ENCODE measurements around the gene NEURL1B. TPM values are rescaled to one million over a fixed set of nuclear protein-coding genes. Genes with fewer than 3 reads are reported as not detected.
A peak's percentile ranks its signal among the peaks of the same experiment; 100 is the strongest.
"Not testable (repeated sequence)": the region's sequence is repeated elsewhere in the genome, so short reads cannot be mapped to it uniquely, and the experiment has no call there.

NEURL1B gene, protein sequence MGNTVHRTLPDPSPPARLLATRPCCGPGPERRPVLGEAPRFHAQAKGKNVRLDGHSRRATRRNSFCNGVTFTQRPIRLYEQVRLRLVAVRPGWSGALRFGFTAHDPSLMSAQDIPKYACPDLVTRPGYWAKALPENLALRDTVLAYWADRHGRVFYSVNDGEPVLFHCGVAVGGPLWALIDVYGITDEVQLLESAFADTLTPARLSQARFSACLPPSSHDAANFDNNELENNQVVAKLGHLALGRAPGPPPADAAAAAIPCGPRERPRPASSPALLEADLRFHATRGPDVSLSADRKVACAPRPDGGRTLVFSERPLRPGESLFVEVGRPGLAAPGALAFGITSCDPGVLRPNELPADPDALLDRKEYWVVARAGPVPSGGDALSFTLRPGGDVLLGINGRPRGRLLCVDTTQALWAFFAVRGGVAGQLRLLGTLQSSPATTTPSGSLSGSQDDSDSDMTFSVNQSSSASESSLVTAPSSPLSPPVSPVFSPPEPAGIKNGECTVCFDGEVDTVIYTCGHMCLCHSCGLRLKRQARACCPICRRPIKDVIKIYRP
- 14.0 TPM for total RNA-seq (ENCODE audit: insufficient read depth, low replicate concordance)

DNA sequence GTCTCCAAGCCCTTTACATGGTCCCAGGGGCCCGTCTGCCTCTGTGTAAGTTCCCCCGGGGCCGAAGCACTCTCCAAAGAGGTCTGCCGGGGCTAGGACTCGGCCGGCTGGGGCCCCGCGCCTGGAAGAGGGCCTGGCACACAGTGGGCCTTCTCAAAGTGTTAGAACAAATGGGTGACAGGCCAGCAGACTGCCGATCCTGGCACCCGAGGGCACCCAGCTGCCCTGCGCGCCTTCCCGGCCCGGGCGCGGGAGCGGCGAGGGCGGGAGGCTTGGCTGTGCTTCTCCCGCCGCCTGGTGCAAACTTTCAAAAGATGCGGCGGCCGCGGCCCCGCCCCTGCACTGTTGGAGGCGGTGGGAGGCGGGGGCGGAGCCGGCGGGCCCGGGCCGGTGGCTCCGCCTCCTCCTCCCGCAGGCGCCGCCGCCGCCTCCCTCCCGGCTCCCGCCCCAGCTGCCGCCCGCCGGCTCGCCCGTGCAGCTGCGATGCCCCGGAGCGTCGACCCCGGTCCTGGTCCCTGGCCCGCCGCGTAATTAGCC, at the start of gene NEURL1B:
NEURL1B (plus strand) TSS at position 442 of the 537 bp plus-strand sequence. CDS start 144 bp downstream, outside the sequence.
- DNase-seq (ENCODE audit: low spot score): peak; percentile 80

DNA sequence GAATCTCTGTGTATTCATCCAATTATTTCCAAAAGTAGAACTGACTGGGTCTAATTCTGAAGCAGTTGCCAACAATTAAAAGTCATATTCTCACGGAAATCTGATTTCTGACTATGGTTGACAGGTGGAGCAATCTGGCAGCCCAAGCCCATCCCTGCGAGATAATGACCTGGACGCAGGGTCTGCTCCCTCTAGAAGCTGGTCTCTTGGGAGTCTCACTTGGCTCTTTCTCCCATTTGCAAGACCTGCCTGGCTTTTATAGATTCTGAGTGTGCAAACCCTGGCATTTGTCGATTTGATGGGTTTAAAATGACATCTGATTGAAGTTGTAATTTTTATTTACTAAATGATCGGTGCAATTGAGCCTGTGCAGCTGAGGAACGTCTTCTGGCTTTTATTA, 49.4 kb upstream of the NEURL1B start:
- DNase-seq (ENCODE audit: low spot score): no peak

DNA sequence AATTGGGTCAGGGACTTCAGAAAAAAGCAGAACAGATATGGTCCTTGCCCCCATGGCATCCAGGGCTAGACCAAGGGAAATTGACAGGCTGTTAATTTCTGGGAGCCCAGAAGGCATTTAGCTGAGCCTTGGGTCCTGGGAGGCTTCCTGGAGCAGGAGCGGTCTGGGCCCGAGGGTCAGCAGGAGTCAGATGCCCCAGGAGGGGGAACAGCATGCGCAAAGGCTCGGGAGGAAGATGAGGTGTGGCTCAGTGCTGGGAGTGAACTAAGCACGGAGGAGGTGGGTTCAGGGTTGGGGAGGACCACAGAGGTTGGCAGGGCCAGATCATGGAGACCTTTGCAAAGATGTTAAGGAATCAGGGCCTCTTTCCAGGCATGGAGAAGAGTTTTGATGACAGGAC, 48.2 kb upstream of the NEURL1B start:
- no peak for DNase-seq (ENCODE audit: low spot score)

DNA sequence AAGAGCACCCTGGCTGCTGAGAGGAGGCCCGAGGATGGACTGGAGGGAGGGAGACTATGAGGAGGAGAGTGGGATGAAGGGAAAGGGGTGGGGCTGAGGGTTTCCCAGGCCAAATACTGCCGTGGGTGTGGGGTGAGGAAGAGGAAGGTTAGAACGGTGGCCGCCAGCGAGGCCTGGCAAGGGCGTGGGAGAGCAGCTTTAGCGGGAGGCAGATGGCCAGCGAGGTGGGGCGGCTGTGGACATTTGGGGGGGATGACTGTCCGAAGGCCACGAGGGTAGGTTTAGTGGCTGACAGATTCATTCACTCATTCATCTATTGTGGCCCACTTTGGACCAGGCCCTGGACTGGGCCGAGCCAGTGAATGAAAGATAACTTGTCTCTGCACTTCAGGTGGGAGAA, 47.8 kb upstream of the NEURL1B start:
- no peak for DNase-seq (ENCODE audit: low spot score)

DNA sequence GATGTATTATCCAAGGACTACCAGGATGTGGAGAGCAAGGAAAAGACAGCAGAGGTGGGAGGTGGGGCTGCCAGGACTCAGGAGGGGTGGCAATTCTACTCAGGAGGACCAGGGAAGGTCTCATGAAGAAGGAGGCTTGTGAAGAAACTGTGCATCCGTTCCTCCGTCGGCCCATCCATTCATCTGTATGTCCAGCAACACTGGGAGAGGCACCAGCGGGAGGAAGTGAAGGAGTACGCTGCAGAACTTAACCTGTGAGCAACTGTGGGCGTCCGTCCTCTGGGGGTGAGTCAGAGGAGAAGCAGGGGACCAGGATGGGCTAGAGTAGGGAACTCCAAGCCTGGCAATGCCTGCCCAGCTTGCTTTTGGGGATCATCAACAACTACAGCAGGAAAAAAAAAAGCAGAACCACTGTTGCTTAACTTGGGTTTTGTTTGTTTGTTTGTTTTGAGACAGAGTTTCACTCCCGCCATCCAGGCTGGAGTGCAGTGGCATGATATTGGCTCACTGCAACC, 47.3 kb upstream of the NEURL1B start:
- DNase-seq (ENCODE audit: low spot score): no peak

DNA sequence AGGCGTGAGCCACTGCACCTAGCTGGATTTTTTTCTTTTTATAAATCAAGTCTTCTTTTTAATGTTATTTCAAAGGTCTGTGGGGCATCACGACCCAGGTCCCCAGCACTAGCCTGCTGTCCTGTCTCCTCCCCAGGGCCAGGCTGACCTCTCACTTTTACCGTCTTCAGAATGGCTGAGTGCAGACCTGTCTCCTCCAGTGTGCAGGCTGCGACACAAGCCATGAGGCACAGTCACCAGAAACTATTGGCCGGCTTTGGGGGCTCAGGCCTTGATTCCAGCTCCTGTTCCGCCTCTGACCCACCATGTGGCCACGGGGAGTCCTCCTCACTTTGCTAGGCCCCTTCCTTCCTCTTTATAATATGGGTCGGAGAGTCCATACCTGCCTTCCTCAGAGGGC, 46.6 kb upstream of the NEURL1B start:
- no peak for DNase-seq (ENCODE audit: low spot score)

DNA sequence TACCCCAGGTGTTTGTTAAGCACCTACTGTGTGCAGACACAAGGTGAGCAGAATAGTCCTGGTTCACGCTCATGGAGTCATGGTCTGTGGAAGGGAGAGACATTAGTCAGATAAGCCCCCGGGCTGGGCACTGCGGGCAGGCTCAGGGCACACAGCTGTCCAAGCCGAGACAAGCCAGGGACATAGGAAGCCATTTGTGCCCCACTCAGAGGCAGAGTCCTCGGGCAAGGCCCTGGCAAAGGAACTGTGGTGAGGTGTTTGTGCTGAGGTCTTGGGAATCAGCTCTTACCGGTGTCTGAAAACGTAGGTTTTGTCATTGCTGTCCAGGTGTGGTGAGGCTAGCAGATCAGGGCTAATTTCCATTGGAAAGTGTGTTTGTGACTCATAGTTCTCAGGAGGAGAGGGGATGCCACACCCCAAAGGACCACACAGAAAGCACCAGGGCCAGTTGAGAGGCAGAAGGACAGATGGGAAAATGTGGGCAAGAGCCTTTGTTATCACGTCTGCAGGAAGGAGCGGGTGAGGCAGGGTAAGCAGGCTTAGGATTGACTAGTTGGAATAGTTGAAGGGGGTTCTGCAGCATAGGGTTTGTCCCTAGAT, 46.1 kb upstream of the NEURL1B start:
- DNase-seq (ENCODE audit: low spot score): no peak

DNA sequence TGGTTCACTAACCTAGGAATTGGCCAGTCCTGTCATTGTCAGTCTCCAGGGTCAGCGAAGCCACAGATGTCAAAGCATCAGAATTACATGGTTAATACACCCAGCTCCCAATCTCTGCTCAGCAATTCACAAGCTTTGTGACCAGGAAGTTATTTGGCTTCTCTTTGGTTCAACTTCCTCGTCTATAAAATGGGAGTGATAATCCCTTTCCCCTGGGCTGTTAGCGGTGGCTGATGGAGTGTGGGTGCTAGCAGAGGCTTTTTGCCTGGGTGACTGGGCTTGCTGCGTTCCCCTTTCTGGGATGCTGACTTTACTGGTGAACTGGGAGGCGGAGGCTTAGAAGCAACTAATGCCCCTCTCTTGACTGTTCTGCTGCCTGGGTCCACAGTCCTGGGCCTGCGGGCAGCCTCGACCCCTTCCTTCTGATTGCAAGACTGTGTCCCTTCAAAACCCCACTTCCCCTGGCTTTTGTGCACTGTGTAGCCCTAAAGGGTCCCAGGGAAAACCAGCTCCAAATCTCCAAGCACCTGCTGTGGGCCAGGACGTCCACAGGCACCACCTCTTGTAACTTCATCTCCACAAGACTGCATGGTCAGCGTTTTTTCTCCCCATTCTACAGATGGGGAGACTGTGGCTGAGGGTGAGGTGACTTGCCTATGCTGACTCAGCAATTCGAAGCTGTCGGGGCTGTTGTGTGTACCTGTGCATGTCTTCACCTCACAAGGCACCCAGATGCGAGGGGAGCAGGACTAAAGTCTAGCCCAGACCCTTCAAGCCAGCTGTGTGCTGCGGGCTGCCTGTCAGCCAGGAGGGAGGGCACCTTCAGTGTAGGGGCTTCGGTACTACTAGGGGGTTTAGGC, 45.2 kb upstream of the NEURL1B start:
- DNase-seq (ENCODE audit: low spot score): no peak

DNA sequence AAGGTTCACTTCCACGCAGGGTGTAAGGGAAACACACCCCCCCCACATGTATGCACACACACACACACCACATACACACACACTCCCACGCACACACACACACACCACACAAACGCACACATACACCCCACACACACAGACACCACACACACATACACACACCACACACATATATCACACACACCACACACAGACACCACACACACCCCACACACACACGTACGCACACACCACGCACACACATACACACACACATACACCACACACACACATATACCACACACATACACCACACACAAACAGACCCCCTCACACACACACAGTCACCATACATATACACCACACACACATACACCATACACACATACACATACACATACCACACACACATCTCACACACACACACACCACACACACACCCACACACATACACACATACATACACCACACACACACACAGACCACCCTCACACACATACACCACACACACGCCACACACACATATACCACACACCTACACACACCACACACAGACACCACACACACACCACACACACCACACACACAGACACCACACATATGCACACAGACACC, 44.3 kb upstream of the NEURL1B start:
- no peak for DNase-seq (ENCODE audit: low spot score)

DNA sequence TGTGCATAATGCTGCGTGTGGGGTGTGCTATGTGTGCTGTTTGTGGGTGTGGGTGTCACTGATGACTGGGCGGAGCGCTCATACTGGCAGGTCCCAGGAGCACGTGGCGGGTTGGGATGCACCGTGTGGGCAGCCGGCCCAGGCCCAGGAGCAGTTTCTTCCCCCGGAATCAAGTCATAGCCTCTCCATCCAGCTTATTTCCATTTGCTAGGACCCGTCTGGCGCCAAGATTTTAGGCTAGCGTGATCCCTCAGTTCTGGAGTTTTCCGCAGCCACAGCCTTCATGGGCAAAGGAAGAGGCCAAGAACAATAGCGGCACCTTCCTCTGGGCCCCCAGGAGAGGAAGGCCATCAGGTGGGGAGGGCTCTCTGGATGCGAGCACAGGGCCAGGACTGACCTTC, 43.3 kb upstream of the NEURL1B start:
- DNase-seq (ENCODE audit: low spot score): no peak

DNA sequence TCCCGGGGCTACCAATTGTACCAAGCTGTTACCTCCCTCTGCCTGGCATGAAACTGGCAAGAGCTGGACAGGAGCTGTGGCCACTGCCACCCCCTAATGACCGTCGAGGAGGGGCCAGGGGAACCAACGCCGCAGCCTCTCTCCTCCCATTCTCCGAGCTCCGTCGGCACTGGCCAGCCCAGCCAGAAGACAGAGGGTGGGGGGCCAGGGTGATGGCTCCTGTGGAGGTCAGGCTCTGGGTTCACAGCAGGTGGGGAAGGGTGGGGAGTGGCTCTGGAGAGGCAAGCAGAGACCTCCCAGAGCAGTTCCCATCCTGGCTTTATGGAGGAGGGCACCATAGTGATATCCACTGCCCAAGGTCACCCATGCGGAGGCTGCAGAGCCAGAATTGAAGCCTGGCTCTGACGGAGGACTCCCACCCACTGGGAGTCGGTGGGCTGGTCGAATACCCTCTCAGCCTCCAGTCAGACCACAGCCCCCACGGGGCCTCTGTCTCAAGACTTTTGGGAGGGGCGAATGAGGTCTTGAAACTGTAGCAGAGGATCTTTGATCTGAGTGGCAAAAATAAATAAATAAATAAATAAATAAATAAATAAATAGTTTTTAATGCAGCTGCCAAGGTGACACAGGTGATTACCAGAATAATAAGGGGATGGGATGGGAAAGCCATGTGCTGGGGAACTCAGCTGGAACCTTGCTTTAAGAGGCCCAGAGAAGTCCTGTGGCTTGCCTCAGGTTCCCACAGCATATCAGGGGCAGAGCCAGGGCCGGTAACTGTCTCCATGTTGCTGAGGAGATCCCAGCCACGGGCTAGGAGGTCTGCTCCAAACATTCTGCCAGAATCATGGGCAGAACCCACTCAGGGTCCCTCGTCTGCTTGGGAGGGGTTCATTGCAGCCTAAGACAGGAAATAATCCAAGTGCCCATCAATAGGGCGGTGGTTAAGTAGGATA, 42.5 kb upstream of the NEURL1B start:
- DNase-seq (ENCODE audit: low spot score): no peak

DNA sequence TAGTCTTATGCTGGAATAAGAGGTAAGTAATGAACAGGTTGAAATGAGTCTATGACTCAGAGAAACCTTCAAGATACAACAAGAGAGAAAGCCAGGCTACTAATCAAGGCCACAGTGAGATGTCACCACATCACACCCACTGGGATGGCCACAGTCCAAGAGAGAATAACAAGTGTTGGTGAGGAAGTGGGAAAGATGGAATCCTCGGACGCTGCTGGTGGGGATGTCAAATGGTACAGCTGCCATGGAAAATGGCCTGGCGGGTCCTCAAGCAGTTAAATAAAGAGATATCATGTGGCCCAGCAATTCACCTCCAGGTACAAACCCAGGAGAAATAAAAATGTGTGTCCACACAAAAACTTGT, 41.9 kb upstream of the NEURL1B start:
- DNase-seq (ENCODE audit: low spot score): no peak

DNA sequence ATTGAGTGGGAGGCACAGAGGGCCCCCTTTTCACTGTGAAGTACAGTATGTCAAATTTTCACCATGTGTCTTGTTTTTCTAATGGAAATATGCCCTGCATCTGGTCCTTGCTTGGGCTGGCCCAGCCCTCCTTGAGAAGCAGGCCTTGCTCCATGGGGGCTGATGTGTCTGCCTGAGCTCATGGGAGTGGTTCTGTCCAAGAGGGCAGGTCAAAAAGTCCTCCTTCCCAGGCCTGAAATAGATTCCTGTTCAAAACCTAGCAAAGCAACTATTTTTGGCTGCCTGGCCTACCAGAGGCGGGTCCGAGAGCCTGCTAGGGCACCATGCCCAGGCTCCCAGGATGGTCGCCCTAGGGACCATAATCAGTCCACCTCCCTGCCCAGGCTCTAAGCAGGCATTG, 40.5 kb upstream of the NEURL1B start:
- peak; percentile 65 for DNase-seq (ENCODE audit: low spot score)

DNA sequence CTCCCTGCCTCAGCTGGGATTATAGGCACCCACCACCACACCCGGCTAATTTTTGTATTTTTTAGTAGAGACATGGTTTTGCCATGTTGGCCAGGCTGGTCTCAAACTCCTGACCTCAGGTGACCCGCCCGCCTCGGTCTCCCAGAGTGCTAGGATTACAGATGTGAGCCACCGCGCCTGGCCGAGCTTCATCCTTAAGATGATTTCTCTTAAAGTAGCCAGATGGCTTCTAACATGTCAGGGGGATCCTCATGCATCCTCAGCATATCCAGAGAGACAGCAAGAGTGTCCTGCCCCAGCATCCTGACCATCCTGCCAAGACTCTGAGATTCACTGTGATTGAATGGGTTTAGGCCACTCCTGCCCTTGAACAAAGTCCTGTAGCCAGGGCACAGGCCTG, 39.5 kb upstream of the NEURL1B start:
- DNase-seq (ENCODE audit: low spot score): not testable (repeated sequence)

DNA sequence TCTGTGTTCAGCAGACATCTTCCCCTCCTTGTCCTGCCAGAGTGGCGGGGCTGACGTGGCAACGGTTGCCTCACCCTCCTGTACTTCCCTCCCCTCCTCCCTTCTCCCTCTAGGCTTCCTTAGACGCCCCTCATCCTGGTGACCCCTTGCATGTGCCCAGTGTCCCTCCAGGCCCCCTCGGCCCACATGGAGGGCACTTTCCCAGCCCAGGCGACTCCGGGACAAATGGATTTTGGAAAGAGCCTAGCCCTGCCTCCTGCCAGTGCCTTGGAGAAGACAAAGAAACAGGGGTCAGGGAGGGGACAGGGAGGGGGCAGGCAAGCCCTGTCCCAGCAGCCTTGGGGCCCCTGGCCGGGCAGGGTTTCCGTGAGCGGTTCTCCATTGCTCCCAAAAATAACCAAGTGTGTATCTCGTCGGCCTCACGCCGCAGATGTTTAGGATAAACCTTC, 38.3 kb upstream of the NEURL1B start:
- DNase-seq (ENCODE audit: low spot score): peak; percentile 87

DNA sequence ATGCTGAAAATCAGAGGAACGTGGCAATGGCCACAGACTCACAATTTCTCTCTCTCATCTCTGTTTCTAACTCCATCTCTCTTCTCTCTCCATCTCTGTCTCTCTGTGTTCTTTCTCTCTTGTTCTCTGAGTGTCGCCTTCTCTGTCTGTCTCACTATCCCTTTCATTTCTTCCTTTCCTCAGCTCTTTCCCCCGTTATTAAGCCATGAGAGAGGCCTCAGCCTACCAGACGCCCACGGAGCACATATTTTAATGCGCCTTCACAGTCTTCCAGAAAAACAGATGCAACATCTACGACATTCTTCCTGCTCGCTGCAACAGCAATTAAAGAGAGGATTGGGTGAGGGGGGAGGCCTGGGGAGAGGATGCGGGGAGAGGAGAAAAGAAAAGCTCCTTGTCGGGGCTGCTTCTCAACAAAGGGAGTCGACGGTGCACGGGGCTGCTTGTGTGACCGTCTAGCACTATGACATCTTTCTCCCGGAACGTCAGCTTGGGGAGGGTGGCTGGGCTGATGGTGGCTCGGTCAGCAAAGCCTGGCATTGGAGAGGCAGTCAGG, 37.7 kb upstream of the NEURL1B start:
- peak; percentile 93 for DNase-seq (ENCODE audit: low spot score)

DNA sequence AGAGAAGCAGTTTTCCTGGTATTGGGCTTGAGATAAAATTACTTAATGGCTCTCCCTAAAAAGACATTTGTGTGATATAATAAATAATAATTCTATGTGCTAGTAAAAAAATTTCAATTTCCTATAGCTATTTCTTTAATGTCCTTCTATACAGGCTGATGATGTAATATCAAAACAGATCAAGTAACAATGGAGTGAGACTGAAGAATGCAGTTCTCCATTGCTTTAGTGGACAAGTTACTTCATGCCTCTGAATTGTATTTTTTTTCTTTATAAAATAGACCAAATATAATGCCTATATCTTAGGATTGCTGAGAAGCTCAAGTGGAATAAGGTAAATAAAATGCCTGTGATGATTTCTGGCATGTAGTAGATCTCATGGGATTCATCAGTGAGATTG, 35.6 kb upstream of the NEURL1B start:
- no peak for DNase-seq (ENCODE audit: low spot score)

DNA sequence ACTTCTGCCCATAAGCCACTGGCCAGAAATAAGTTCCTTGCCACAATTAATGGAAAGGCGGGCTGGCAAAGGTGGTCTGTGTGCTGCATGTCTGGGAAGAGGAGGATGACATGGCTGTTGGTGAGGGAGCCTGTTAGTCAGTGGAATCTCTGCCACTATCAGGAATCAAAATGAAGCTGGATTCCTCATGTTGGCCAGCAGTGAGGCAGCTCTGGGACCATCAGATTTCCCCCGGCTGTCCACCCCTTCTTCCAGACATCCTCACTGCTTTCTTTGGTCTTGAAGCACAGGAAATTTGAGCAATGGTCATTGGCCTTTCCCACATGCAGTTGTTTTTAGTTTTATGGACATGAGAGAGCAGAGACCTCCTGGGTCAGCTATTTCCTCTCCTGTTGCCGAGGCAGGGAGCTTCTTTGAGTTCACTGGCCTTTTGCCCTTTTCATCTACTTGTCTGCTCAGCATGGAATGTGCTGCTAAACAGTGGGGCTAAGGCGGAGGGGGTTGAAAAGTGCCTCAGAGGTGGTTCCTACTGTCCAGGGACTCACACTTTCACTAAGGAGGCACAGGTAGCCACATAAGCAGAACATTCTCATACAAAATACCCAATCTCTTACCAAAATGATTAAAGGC, 34.8 kb upstream of the NEURL1B start:
- no peak for DNase-seq (ENCODE audit: low spot score)

DNA sequence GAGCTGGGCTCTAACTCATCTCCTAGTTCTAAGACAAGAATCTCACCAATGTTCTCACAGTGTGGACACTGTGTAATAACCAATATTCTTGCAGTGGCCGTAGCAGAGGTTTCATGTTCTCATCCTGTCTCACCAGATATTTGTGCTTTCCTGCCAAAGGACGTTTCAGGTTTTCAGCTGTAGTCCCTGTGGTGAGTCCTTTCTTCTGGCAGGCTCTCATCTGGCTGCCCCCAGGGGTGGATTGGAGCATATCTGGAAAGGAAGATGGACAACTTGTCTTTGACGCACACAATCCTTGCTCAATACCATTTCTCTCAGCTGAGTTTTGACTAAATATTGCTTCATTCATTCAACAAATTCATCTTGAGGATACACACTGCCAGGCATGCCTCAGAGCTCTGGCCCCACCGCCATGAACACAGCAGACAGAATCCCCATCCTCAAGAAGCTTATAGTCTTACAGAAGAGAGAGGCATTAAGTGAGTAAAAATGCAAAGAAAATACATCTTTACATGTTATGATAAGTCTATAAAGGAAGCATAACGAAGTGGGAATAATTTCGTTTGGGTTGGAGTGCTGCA, 33.8 kb upstream of the NEURL1B start:
- DNase-seq (ENCODE audit: low spot score): no peak

Measured in umbilical cord (tissue), 2 donors.